ENCODE data around the gene ZNF350.
A peak's percentile ranks its signal among the peaks of the same experiment; 100 is the strongest.
"Not testable (repeated sequence)": the region's sequence is repeated elsewhere in the genome, so short reads cannot be mapped to it uniquely, and the experiment has no call there.

ZNF350 gene

DNA sequence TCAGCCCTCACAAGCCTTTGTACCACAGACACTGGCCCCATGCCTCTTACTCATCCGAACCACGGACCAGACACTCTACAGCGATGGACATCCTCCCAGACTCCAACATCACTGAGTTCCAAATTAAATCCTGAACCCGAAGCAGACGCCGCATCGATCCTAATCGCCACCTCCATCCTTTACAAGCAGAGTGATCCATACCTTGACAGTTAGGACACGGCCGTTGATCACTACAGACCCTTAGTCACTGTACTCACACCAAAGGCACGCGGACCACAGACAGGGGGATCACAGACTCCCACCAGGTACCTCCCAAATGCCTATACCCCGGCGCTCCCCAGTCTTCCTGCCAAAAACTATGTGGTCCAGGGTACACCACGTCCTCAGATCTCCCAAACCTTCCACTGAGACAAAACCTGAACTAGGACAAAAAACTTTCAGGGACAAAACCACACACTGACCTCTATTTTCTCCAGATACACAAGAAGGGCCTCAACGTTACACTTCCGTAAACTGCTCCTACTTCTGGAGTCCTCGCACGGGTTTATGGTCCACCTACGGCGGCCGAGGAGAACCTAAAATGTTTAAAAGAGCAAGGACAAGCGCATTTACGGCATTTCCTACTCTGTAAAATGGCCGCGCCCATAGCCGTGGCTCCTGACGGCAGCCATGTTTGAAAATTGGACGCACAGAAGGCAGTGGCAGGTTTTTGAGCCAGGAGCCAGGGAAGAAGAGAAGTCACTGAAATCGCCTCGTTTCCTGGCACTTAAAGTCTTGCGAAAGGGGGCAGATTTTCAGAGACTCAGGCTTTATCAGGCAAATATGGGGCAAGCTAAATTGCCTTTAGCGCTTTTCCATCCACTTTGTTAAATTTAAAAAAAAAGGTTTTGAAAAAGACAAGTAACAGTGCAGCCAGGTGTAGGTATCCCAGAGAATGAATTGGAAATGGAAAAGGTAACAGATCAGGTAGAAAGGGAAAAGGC lies at the start of gene ZNF350:
ZNF350 (minus strand) TSS at position 532 of the 983 bp plus-strand sequence. CDS start 12,480 bp downstream, outside the sequence.
- ChIA-PET POLR2A (no interaction called here), CTCF (no interaction called here)
- peak within 1 kb of the TSS; percentile 96 for H3K4me3 ChIP-seq (ENCODE audit: low read depth, low read length)
- TF ChIP-seq, protein P1, sequence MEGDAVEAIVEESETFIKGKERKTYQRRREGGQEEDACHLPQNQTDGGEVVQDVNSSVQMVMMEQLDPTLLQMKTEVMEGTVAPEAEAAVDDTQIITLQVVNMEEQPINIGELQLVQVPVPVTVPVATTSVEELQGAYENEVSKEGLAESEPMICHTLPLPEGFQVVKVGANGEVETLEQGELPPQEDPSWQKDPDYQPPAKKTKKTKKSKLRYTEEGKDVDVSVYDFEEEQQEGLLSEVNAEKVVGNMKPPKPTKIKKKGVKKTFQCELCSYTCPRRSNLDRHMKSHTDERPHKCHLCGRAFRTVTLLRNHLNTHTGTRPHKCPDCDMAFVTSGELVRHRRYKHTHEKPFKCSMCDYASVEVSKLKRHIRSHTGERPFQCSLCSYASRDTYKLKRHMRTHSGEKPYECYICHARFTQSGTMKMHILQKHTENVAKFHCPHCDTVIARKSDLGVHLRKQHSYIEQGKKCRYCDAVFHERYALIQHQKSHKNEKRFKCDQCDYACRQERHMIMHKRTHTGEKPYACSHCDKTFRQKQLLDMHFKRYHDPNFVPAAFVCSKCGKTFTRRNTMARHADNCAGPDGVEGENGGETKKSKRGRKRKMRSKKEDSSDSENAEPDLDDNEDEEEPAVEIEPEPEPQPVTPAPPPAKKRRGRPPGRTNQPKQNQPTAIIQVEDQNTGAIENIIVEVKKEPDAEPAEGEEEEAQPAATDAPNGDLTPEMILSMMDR (IDR thresholded peaks at IDR 0.05; ENCODE audit: insufficient read depth, low read length, missing control alignments), result no peak
- peak; percentile 82 for DNase-seq (ENCODE audit: low read depth, low spot score)

DNA sequence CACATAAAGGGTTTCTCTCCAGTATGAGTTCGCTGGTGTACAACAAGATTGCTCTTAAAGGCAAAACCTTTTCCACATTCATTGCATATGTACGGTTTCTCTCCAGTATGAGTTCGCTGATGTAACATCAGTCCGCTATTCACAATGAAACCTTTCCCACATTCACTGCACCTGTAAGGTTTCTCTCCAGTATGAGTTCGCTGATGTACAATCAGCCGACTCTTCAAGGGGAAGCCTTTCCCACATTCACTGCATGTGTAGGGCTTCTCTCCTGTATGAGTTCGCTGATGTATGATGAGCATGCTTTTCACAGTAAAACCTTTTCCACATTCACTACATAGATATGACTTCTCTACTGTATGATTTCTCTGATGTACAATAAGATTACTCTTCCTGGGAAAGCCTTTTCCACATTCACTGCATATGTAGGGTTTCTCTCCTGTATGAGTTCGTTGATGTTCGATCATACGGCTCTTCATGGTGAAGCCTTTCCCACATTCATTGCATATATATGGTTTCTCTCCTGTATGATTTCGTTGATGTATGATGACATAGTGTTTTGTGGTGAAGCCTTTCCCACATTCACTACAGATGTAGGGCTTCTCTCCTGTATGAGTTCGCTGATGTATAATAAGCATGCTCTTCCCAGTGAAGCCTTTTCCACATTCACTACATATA lies 47.5 kb upstream of the ZNF350 start:
- CTCF ChIA-PET, result no interaction called here

DNA sequence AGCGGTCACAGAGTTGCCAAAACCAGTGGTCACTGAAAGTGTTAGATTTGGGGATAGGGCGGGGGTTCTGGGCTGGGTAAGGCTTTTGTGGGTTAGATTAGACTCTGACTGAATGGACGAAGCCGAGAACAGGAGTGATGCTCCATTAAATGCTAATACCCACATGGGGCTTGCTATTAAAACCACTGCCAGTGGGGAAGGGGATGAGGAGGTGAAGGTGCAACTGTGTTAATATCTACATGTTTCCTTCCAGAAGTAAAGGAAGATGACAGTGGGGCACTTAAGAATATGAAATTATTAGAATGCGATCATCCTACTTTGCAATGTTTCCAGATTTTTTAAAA lies 42.1 kb upstream of the ZNF350 start:
- ChIA-PET POLR2A (interaction anchor here (1.3 kb wide), 1 partner anchor 21 kb away, joined by 8 read pairs; the partner anchor contains the start of gene ZNF615), CTCF (no interaction called here)
- no peak for DNase-seq (ENCODE audit: low read depth, low spot score)
- TF ChIP-seq, protein P1 (IDR thresholded peaks at IDR 0.05; ENCODE audit: insufficient read depth, low read length, missing control alignments), result no peak
- H3K4me3 ChIP-seq (ENCODE audit: low read depth, low read length), result peak overlapping the region; percentile 99

More for the DNA sequence above, 47.5 kb upstream of the ZNF350 start:
- H3K4me3 ChIP-seq (ENCODE audit: low read depth, low read length), result no peak overlapping the region
- POLR2A ChIA-PET, result no interaction called here
- DNase-seq (ENCODE audit: low read depth, low spot score), result no peak
- TF ChIP-seq, protein P1 (IDR thresholded peaks at IDR 0.05; ENCODE audit: insufficient read depth, low read length, missing control alignments), result no peak

DNA sequence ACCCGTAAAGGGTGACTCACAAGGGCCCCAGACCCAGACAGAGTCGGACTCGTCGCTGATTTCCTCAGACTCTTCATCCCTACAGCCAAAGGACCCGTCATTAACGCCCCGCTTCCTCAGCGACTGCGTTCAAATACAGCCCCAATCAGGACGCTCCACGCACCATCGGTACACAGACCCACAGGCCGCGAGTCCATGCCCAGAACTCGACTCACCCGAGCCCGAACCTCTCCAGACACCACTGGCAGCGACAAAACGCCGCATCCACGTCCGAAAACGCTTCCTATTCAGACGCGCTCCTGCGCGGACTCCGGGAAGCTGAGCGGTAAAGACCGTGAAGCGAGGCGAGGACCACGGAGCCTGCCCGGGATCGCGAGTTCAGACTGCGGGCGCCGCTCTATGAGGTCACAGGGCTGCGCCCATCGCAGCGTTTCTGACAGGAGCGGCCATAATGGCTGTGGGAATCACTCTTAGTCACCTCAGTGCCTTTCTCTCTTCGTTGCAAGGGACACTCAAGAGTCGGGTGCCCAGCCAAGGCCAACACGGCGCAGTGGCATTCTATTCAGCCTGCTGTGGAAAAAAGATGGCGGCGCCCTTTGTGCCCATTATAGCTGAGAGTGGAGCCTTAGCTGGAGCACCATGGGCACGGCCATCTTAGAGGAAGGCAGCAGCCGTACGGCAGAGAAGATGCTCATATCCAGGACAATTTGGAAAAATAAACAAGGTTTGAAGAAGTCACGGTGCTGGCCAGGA lies 41.6 kb upstream of the ZNF350 start, which contains the start of gene ZNF614:
ZNF614 (minus strand) TSS at position 353 of the 753 bp plus-strand sequence. CDS start 2,634 bp downstream, outside the sequence.
- H3K4me3 ChIP-seq (ENCODE audit: low read depth, low read length), result peak within 1 kb of the TSS; percentile 99
- TF ChIP-seq, protein P1 (IDR thresholded peaks at IDR 0.05; ENCODE audit: insufficient read depth, low read length, missing control alignments), result no peak
- DNase-seq (ENCODE audit: low read depth, low spot score), result peak; percentile 19
- CTCF ChIA-PET, result no interaction called here
- POLR2A ChIA-PET, result interaction anchor here (1.3 kb wide), 1 partner anchor 20 kb away, joined by 8 read pairs; the partner anchor contains the start of gene ZNF615

DNA sequence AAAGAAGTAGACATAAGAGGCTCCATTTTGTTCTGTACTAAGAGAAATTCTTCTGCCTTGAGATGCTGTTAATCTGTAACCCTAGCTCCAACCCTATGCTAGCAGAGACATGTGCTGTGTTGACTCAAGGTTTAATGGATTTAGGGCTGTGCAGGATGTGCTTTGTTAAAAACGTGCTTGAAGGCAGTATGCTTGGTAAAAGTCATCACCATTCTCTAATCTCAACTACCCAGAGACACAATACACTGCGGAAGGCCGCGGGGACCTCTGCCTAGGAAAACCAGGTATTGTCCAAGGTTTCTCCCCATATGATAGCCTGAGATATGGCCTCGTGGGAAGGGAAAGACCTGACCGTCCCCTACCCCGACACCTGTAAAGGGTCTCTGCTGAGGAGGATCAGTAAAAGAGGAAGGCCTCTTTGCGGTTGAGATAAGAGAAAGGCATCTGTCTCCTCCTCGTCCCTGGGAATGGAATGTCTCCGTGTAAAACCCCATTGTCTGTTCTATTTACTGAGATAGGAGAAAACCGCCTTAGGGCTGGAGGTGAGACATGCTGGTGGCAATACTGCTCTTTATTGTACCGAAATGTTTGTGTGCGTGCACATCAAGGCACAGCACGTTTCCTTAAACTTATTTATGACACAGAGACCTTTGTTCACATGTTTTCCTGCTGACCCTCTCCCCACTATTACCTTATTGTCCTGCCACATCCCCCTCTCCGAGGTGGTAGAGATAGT lies 39.8 kb upstream of the ZNF350 start:
- POLR2A ChIA-PET; CTCF ChIA-PET; DNase-seq (ENCODE audit: low read depth, low spot score); H3K4me3 ChIP-seq (ENCODE audit: low read depth, low read length): not testable (repeated sequence)

DNA sequence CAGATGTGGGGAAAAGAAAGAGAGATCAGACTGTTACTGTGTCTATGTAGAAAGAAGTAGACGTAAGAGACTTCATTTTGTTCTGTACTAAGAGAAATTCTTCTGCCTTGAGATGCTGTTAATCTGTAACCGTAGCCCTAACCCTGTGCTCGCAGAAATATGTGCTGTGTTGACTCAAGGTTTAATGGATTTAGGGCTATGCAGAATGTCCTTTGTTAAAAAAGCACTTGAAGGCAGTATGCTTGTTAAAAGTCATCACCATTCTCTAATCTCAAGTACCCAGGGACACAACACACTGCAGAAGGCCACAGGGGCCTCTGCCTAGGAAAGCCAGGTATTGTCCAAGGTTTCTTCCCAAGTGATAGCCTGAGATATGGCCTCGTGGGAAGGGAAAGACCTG lies 37.8 kb upstream of the ZNF350 start:
- CTCF ChIA-PET; DNase-seq (ENCODE audit: low read depth, low spot score); POLR2A ChIA-PET; H3K4me3 ChIP-seq (ENCODE audit: low read depth, low read length): not testable (repeated sequence)

All from AG04449 (cell line).